ENCODE measurements around the gene TMEM247.

- TF ChIP-seq CTCF (IDR thresholded peaks at IDR 0.05) (no peak), NR2C2 (CRISPR knock-in tag; IDR thresholded peaks at IDR 0.05) (no peak), MAX (CRISPR knock-in tag; IDR thresholded peaks at IDR 0.05) (no peak)
These were observed 16.4 kb upstream of the TMEM247 start for GRCh38 chr2:46462936-46463335.

Measured in WTC11 (cell line).